Posterior vena cava (tissue), 2 donors: ENCODE data around the gene MIOX. TPM values are rescaled to one million over a fixed set of nuclear protein-coding genes. Genes with fewer than 3 reads are reported as not detected.

Source experiments
- DNase-seq: peaks from one replicate; pipeline ENCODE4 v3.0.0-alpha.2; 2020; ENCODE audit warnings: low spot score
- intact Hi-C, 2 donors: fragments of 100-400 bp; cut with DNase I; formaldehyde crosslinking; loops; one replicate each; pipeline versions ENCODE4 v1.14.1 to v1.14.2; 2022 to 2023
- total RNA-seq, 2 donors: library from RNA; stranded (reverse); fragmentation: NEBNext Ultra II Directional; extraction: Animal tissue kit (Norgen Biotek cat#: 25700); gene quantifications; one replicate each; pipeline ENCODE4 v1.2.1, GENCODE V29; 2021
- donor health status: DM: yes; HTN: yes; CAD: no.
- donor health status: DM: yes; HTN: yes; CAD: no.

MIOX gene
- total RNA-seq, 2 donors from 2014 or later: not detected

GRCh38 chr22:50452649-50453048 lies 34.0 kb upstream of the MIOX start:
- intact Hi-C loops: no loop called here
- no peak for DNase-seq

GRCh38 chr22:50454556-50455075 lies 32.0 kb upstream of the MIOX start:
- intact Hi-C loops: no loop called here
- no peak for DNase-seq

- intact Hi-C loops: no loop called here
- no peak for DNase-seq
These were observed 31.5 kb upstream of the MIOX start for GRCh38 chr22:50455201-50455600.

- DNase-seq: no peak
These were observed 30.6 kb upstream of the MIOX start for GRCh38 chr22:50456026-50456425.

GRCh38 chr22:50456466-50457234 lies 30.0 kb upstream of the MIOX start:
- no peak for DNase-seq
- intact Hi-C loops: no loop called here

More at GRCh38 chr22:50456026-50456425, 30.6 kb upstream of the MIOX start:
- intact Hi-C loops: no loop called here

- intact Hi-C loops: no loop called here
- no peak for DNase-seq
These were observed 27.6 kb upstream of the MIOX start for GRCh38 chr22:50459016-50459415.

- intact Hi-C loops: no loop called here
- DNase-seq: no peak
These were observed 27.0 kb upstream of the MIOX start for GRCh38 chr22:50459496-50460140.

- DNase-seq: no peak
- intact Hi-C loops: no loop called here
These were observed 25.7 kb upstream of the MIOX start for GRCh38 chr22:50460938-50461337.

GRCh38 chr22:50461536-50461935 lies 25.1 kb upstream of the MIOX start:
- intact Hi-C loops: no loop called here
- DNase-seq: no peak

GRCh38 chr22:50461979-50462540 lies 24.6 kb upstream of the MIOX start:
- DNase-seq: no peak
- intact Hi-C loops: no loop called here

- intact Hi-C loops: no loop called here
- no peak for DNase-seq
These were observed 23.3 kb upstream of the MIOX start for GRCh38 chr22:50463188-50463900.

GRCh38 chr22:50464451-50464850 lies 22.2 kb upstream of the MIOX start:
- intact Hi-C loops: loop anchor here in 1 of 2 donors (2.0 kb wide), 1 partner anchor 40 kb away; no protein-coding TSS in a partner anchor
- DNase-seq: no peak

- intact Hi-C loops: loop anchor here in 1 of 2 donors (2.0 kb wide), 1 partner anchor 40 kb away; no protein-coding TSS in a partner anchor
- no peak for DNase-seq
These were observed 21.4 kb upstream of the MIOX start for GRCh38 chr22:50465066-50465930.

- intact Hi-C loops: no loop called here
These were observed 19.3 kb upstream of the MIOX start for GRCh38 chr22:50467341-50467740.

GRCh38 chr22:50467773-50468440 lies 18.8 kb upstream of the MIOX start:
- intact Hi-C loops: no loop called here
- DNase-seq: no peak

More at GRCh38 chr22:50467341-50467740, 19.3 kb upstream of the MIOX start:
- no peak for DNase-seq

GRCh38 chr22:50468626-50469025 lies 18.0 kb upstream of the MIOX start:
- DNase-seq: no peak
- intact Hi-C loops: no loop called here

GRCh38 chr22:50469377-50470305 lies 17.0 kb upstream of the MIOX start:
- DNase-seq: no peak
- intact Hi-C loops: loop anchor here in 1 of 2 donors (10.0 kb wide), 1 partner anchor 225 kb away; the partner anchor contains the start of gene TUBGCP6
